HEK293 (cell line): Measurements from ENCODE around the gene LAMTOR5.

Experiments
- CTCF ChIA-PET: fragments of 350-600 bp; formaldehyde crosslinking; extraction: SDS; loops from one replicate; lab custom pipeline; 2021; ENCODE audit warnings: antibody characterized with exemption; lab: Yijun Ruan, JAX
- POLR2A ChIA-PET: fragments of 300-600 bp; formaldehyde crosslinking; extraction: SDS; loops from one replicate; lab custom pipeline; 2020; ENCODE audit warnings: antibody characterized with exemption, inconsistent platforms; lab: Yijun Ruan, JAX
- H3K27ac ChIP-seq: fragments of 200-500 bp; sonication (Bioruptor generic); 2 replicates; pipeline ENCODE4 v1.5.1; 2014; ENCODE audit warnings: low read depth, low read length, control low read depth, inconsistent platforms; ENCODE audit errors: extremely low read depth
- H3K36me3 ChIP-seq, 2 experiments: fragments of 200-500 bp in 1 of 2; sonication (Bioruptor generic) in 1 of 2; 1 replicate in 1 of 2; 2 replicates in 1 of 2; pipeline ENCODE4 v1.5.1; 2014 to 2017; ENCODE audit warnings: inconsistent platforms in 2 of 2, low read length in 2 of 2; ENCODE audit not compliant: control insufficient read depth in 2 of 2, insufficient read depth in 1 of 2
- H3K4me1 ChIP-seq: fragments of 200-500 bp; sonication (Bioruptor generic); 2 replicates; pipeline ENCODE4 v1.5.1; 2014; ENCODE audit warnings: mild to moderate bottlenecking, low read length, inconsistent platforms; ENCODE audit not compliant: control insufficient read depth, insufficient read depth
- H3K4me3 ChIP-seq: 2 replicates; pipeline ENCODE4 v1.5.1; 2011; ENCODE audit warnings: low read depth, mild to moderate bottlenecking, control low read depth, low read length, moderate library complexity
- H3K9me3 ChIP-seq: fragments of 200-500 bp; sonication (Bioruptor generic); 2 replicates; pipeline ENCODE4 v1.5.1; 2014; ENCODE audit warnings: low read depth, low read length, inconsistent platforms; ENCODE audit not compliant: control insufficient read depth, insufficient read depth
- BCL11A ChIP-seq: fragments of 450-650 bp; formaldehyde crosslinking; IDR thresholded peaks from 2 replicates; pipeline ENCODE4 v1.5.1; 2016; ENCODE audit warnings: low read depth, missing biosample characterization, missing genetic modification characterization
- ELK4 ChIP-seq: IDR thresholded peaks from 2 replicates; pipeline ENCODE4 v1.6.1; 2011; ENCODE audit warnings: mild to moderate bottlenecking, low read depth, low read length, borderline replicate concordance
- GLI4 ChIP-seq: fragments of 450-650 bp; formaldehyde crosslinking; IDR thresholded peaks from 2 replicates; pipeline ENCODE4 v1.5.1; 2016; ENCODE audit warnings: missing biosample characterization, missing genetic modification characterization
- GLIS2 ChIP-seq: fragments of 450-650 bp; formaldehyde crosslinking; IDR thresholded peaks from 2 replicates; pipeline ENCODE4 v1.5.1; 2016; ENCODE audit warnings: missing biosample characterization, missing genetic modification characterization
- KLF17 ChIP-seq: fragments of 450-650 bp; formaldehyde crosslinking; IDR thresholded peaks from 2 replicates; pipeline ENCODE4 v1.5.1; 2016; ENCODE audit warnings: missing biosample characterization, missing genetic modification characterization
- PATZ1 ChIP-seq: fragments of 450-650 bp; formaldehyde crosslinking; IDR thresholded peaks from 2 replicates; pipeline ENCODE4 v1.5.1; 2016; ENCODE audit warnings: missing biosample characterization, missing genetic modification characterization
- PBX3 ChIP-seq: sonication (generic); formaldehyde crosslinking; IDR thresholded peaks from 2 replicates; pipeline ENCODE4 v1.8.1; 2022; ENCODE audit warnings: mild to moderate bottlenecking, moderate library complexity, missing genetic modification reagents
- RBAK ChIP-seq: fragments of 450-650 bp; formaldehyde crosslinking; IDR thresholded peaks from 2 replicates; pipeline ENCODE4 v1.5.1; 2016; ENCODE audit warnings: missing biosample characterization, missing genetic modification characterization
- SETDB1 ChIP-seq: IDR thresholded peaks from one replicate; pipeline ENCODE4 v1.6.1; 2017; ENCODE audit warnings: mild to moderate bottlenecking, low read length, moderate library complexity, mixed read lengths; ENCODE audit not compliant: insufficient read length
- TRIM28 ChIP-seq: IDR thresholded peaks from 2 replicates; pipeline ENCODE4 v1.6.1; 2011; ENCODE audit warnings: low read length, control low read depth, borderline replicate concordance
- TSHZ1 ChIP-seq: fragments of 450-650 bp; formaldehyde crosslinking; IDR thresholded peaks from 2 replicates; pipeline ENCODE4 v1.5.1; 2016; ENCODE audit warnings: missing biosample characterization, missing genetic modification characterization, borderline replicate concordance
- ZNF140 ChIP-seq: fragments of 450-650 bp; formaldehyde crosslinking; IDR thresholded peaks from 2 replicates; pipeline ENCODE4 v1.5.1; 2016; ENCODE audit warnings: missing biosample characterization, missing genetic modification characterization
- ZNF146 ChIP-seq: fragments of 450-650 bp; formaldehyde crosslinking; IDR thresholded peaks from 2 replicates; pipeline ENCODE4 v1.5.1; 2016; ENCODE audit warnings: missing biosample characterization, missing genetic modification characterization
- ZNF280D ChIP-seq: fragments of 450-650 bp; formaldehyde crosslinking; IDR thresholded peaks from 2 replicates; pipeline ENCODE4 v1.5.1; 2016; ENCODE audit warnings: missing biosample characterization, missing genetic modification characterization
- ZNF433 ChIP-seq: fragments of 450-650 bp; formaldehyde crosslinking; IDR thresholded peaks from 2 replicates; pipeline ENCODE4 v1.5.1; 2016; ENCODE audit warnings: missing biosample characterization, missing genetic modification characterization, low read depth
- ZNF530 ChIP-seq: fragments of 450-650 bp; formaldehyde crosslinking; IDR thresholded peaks from 2 replicates; pipeline ENCODE4 v1.5.1; 2016; ENCODE audit warnings: low read depth, missing biosample characterization, missing genetic modification characterization
- ZNF580 ChIP-seq: fragments of 450-650 bp; formaldehyde crosslinking; IDR thresholded peaks from 2 replicates; pipeline ENCODE4 v1.5.1; 2016; ENCODE audit warnings: missing biosample characterization, missing genetic modification characterization
- ZNF596 ChIP-seq: fragments of 450-650 bp; IDR thresholded peaks from 2 replicates; pipeline ENCODE4 v1.5.0; 2018; ENCODE audit warnings: missing biosample characterization, mild to moderate bottlenecking, missing genetic modification characterization, moderate library complexity
- ZNF660 ChIP-seq: fragments of 450-650 bp; IDR thresholded peaks from 2 replicates; pipeline ENCODE4 v1.5.1; 2018; ENCODE audit warnings: missing biosample characterization, mild to moderate bottlenecking, missing genetic modification characterization
- ZNF843 ChIP-seq: fragments of 450-650 bp; formaldehyde crosslinking; IDR thresholded peaks from 2 replicates; pipeline ENCODE4 v1.5.1; 2016; ENCODE audit warnings: missing biosample characterization, missing genetic modification characterization

LAMTOR5 gene

GRCh38 chr1:110457206-110457605 lies 49.7 kb upstream of the LAMTOR5 start:
- no peak overlapping the region for H3K4me3 ChIP-seq
- TF ChIP-seq TSHZ1 (no peak), ZNF433 (tag by site-specific recombination) (no peak), ZNF280D (tag by site-specific recombination) (no peak), ZNF596 (tag by site-specific recombination) (no peak), PATZ1 (tag by site-specific recombination) (no peak), KLF17 (tag by site-specific recombination) (no peak), SETDB1 (no peak), ZNF530 (no peak), GLI4 (tag by site-specific recombination) (no peak), BCL11A (tag by site-specific recombination) (no peak), ZNF140 (no peak), GLIS2 (tag by site-specific recombination) (no peak), RBAK (tag by site-specific recombination) (no peak), ZNF843 (tag by site-specific recombination) (no peak), TRIM28 (no peak), ZNF146 (tag by site-specific recombination) (no peak), ELK4 (no peak), PBX3 (CRISPR knock-in tag) (no peak), ZNF660 (no peak), ZNF580 (tag by site-specific recombination) (no peak)
- TF ChIP-seq, all 188 proteins: peak for 0
- CTCF ChIA-PET: interaction anchor here (11.5 to 15.5 kb wide), 2 partner anchors 44 to 251 kb away, joined by 305 to 357 read pairs; partner anchors contain the start of gene KCNC4
- Histone ChIP-seq H3K9me3 (no peaks in the 10 kb centered on the region), H3K4me1 (no peaks in the 10 kb centered on the region), H3K27ac (no peak overlapping the region), H3K36me3 (no peaks in the 10 kb centered on the region)
- POLR2A ChIA-PET: no interaction called here
